T-helper 1 cell treated with Interleukin-12 subunit alpha and Interleukin-12 subunit beta and Interleukin-4 antibody, amounts not matched to agents 30 ng/mL and 1 ng/mL, for 36 hours (primary cell): Measurements from ENCODE around the gene LRRC4. TPM values are rescaled to one million over a fixed set of nuclear protein-coding genes. Genes with fewer than 3 reads are reported as not detected.

ENCODE experiments used
- intact Hi-C: fragments of 100-400 bp; cut with micrococcal nuclease; formaldehyde crosslinking; loops from one replicate; pipeline ENCODE4 v1.15.1; 2024
- total RNA-seq: library from RNA; stranded (reverse); gene quantifications from 2 replicates; pipeline ENCODE4 v1.2.3, GENCODE V29; 2022

Gene LRRC4
- total RNA-seq, 1 donor from 2014 or later: not detected

DNA sequence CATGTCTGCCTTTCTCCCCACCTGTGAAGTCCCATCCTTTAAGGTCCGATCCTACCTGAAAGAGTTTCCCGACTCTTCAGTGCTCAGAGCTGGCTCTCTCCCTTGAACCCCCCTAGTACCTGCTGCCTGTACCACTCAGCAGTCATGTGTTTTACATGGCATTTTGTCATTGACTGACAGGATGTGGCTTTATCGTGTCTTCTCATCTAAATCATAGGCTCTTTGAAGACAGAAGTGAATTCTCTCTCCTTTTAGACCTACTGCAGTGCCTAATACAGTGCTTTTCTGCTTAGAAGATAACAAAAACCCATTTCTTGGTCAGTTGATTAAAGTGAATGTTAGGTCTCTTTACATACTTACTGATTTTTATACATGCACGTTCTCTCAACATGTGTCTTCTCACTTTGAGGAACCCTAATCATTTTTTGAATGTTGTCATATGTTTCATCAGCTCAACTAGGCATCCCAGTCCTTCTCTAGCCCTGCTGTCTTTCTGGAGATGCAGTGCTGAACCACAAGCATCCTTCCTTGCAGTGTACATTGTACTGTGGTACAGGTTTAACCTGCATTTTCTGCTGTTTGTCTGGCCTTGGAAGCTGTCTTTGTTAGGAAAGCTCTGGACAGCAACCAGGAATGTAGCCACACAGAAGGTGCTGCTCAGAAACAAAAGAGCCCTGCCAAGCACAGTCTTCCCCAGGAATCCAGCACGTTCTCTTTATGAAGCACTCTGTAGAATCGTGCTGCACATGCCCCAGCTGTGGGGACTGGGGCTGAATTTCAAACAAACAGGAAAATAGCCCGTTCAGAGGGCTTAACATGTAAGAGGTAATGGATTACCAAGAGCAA is 28.1 kb upstream of the LRRC4 start:
- intact Hi-C loops: loop anchor here (10.0 kb wide), 1 partner anchor 155 kb away; no protein-coding TSS in a partner anchor

DNA sequence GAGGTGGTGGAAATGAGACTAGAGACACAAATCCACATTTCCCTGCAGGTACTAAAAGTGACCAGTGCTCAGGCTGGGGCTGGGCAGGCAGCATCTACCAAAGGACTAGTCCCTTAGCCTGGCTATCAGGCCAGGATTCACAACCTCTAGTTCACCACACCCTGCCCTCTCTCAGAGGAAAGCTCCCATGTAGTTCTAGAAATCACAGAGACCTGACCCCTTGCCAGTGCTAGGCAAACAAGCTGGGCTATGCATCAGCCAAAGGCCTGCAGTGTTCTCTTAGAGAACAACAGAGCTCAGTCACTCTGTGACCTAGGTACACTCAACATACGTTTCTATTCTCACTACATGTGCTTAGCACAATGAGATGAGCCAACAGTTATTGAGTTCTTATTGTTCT is 26.7 kb upstream of the LRRC4 start:
- intact Hi-C loops: loop anchor here (10.0 kb wide), 1 partner anchor 157 kb away; no protein-coding TSS in a partner anchor

- intact Hi-C loops: loop anchor here (10.0 kb wide), 1 partner anchor 158 kb away; no protein-coding TSS in a partner anchor
These were observed 25.7 kb upstream of the LRRC4 start for GRCh38 chr7:128056901-128057300.

GRCh38 chr7:128055637-128056036 is 24.4 kb upstream of the LRRC4 start:
- intact Hi-C loops: loop anchor here (10.0 kb wide), 1 partner anchor 159 kb away; no protein-coding TSS in a partner anchor

DNA sequence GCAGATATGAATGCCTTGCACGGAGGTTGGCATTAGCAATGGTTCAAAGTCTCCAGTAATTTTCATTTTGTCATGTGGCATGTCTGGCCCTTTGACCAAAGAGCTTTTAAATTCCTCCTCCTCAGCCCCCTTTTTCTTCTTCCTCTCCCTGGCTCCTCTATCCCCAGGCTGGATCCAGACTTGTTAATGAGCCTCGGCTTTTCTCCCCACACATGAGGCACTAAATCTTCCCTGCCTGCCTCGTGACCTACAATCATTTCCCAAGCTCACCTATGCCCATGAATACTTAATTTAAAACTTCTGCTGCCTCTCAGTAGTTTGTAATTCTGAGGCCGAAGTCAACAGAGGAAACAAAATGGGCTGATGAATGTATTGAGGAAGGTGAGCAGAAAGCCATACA is 23.3 kb upstream of the LRRC4 start:
- intact Hi-C loops: loop anchor here (10.0 kb wide), 1 partner anchor 160 kb away; no protein-coding TSS in a partner anchor

- intact Hi-C loops: loop anchor here (10.0 kb wide), 1 partner anchor 161 kb away; no protein-coding TSS in a partner anchor
These were observed 22.8 kb upstream of the LRRC4 start for GRCh38 chr7:128053991-128054390.

DNA sequence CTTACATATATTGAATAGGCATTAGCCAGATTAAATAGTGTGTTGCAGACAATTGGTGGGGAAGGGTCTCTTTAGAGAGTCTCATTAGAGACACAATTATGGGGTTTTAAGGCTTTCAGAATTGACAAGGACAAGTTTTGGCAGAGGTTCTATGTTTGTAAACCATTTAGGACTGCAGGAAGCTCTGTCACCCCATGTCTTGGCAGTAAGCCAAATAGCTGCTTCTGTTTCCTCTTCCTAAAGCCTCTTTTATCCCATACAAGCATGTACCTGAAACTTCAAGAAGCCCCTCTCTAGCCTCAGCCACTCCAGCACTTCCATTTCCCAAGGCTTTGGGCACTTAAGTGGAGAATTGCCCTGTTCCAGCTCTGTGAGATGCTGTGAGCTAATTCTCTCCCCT is 21.8 kb upstream of the LRRC4 start:
- intact Hi-C loops: loop anchor here (10.0 kb wide), 1 partner anchor 162 kb away; no protein-coding TSS in a partner anchor

DNA sequence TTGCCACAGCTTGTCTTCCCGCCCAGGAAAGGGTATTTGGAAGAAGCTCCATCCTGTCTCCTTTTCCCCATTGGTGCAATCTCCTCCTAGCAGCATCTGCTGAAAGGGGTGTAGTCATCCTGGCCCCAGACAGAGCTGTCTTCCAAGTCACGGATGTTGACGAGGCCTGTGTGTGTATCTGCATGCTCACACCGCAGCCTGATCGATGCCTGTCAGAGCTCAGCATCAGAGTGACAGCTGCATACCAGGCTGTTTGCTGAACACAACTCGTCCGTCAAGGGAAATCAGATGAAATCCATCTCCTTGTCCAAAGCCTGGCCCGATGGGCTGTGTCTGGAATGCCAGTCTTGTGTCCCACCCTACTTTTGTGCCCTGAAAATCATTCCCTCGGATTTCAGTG is 21.2 kb upstream of the LRRC4 start:
- intact Hi-C loops: loop anchor here (10.0 kb wide), 1 partner anchor 162 kb away; no protein-coding TSS in a partner anchor

DNA sequence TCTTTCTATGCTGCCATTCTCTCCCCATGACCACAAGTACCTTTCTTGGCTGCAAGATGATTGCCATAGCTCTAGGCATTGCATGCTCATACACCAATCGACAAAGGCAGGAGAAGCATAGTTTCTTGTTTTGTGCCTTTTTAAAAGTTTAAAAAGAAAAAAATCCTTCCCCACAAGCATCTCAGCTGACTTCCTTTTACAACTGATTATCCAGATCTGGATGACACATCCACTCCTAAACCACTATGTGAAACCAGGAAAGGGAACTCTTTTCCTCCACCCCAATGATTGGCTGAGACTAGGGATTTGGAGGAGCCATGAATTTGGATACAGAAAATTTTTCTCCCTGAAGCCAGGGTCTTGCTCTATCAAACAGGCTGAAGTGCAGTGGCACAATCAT is 14.5 kb upstream of the LRRC4 start:
- intact Hi-C loops: loop anchor here (2.0 kb wide), 1 partner anchor 13 kb away; no protein-coding TSS in a partner anchor

DNA sequence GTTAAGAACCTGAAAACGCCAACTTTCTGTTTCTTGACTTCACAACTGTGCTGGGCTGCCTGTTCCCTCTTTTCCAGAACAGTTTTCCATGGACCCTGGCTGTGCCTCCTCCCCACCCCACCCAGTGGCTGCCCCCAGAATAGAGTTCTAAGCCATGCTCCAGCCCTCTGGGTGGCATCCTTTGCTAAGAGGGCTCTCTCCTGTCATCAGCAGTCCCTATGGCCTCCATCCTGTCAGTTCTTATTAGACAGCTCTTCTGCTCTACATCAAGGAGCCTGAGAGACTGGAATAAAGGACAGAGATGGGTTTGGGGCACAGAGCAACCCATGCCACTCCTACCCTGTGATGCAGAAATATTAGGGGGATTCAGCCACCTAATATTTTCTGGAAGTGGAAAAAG is 13.9 kb upstream of the LRRC4 start:
- intact Hi-C loops: no loop called here

DNA sequence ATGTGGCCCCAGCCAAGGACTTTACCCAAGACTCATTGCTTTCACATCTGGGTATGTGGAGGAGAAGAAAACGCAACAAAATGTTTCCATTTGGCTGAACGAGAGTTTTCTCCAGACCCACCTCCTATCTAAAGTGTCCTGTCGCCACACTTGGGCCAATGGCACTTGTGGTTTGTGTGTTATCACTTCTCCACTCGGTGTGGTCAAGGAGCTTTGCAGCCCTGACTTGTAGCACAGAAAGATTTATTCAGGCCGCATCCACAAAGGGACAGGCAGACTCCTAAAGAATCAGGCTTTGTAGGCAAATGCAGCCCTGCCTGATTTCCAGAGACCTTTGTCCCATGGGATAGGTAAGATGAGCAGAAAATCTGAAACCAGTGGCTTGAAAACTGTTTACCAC is 12.8 kb upstream of the LRRC4 start:
- intact Hi-C loops: no loop called here

DNA sequence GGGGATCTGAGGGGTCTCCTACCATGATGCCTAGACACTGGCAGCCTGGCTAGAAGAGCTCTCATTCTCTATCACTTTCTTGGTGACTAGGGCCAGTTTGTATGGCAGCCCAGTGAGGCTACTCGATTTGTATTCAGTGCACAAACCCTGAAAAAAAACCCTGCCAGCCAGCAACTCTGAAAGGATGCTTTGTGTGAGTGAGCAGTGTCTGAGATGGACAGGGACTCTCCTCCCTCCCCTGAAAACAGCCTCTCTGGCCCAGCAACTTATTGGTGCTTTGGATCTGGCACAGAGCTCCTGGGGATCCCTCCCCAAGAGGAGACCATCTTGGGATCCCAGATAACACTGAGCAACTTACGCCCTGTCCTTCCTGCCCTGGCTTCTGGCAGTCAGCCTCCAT is 10.8 kb upstream of the LRRC4 start:
- intact Hi-C loops: no loop called here

- intact Hi-C loops: no loop called here
These were observed 10.0 kb upstream of the LRRC4 start for GRCh38 chr7:128041203-128041602.

DNA sequence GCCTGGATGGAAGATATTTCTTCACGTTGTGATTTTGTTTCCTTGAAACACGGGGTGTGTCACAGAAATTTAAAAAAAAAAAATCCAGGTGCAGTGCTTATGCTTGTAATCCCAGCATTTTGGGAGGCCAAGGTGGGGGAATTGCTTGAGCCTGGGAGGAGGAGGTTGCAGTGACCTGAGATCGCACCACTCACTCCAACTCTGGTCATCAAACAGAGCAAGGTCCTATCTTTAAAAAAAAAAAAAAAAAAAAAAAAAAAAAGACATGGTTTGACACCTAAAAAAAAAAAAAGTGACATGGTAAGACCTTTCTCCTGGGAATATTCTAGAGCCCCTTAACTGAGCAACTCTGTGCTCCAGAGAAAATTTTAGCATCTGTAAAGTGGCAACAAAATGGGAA is 9.0 kb upstream of the LRRC4 start:
- intact Hi-C loops: no loop called here

GRCh38 chr7:128039544-128039953 is 8.3 kb upstream of the LRRC4 start:
- intact Hi-C loops: no loop called here

DNA sequence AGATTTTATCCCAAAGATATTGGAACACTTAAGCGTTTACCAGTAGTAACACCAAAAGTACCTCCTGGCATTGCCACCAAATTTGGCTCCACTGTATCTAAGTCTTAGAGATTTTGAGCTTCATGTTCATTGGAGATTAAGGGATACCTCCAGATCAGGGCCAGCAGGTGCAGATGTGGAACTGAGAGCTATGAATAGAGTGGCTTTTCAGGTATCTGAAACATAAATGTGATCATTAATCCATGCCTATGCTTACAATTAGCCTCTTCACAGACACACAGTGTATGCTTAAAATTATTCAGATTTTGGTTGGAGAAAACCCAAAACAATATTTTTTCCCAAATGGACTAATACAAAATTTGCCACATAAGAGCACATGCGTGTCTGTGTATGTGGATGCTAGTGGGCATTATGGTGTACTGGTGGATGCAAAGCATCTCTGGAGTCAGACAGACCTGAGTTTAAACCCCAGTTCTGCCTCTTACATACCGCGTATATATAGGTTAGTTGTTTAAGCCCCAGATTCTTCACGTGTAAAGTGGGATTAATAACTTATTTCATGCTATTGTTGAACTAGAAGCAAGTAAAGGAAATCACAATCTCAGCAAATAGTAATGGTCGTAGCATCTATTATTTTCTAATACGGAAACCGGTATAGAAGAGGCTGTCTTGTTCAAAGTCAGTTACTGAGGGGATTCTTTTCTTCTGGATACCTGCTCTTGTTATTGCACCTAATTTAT is 6.8 kb upstream of the LRRC4 start:
- intact Hi-C loops: no loop called here

GRCh38 chr7:128037081-128037480 is 5.8 kb upstream of the LRRC4 start:
- intact Hi-C loops: no loop called here

GRCh38 chr7:128036226-128036940 is 5.1 kb upstream of the LRRC4 start:
- intact Hi-C loops: no loop called here

GRCh38 chr7:128035712-128036111 is 4.5 kb upstream of the LRRC4 start:
- intact Hi-C loops: loop anchor here (2.0 kb wide), 1 partner anchor 101 kb away; no protein-coding TSS in a partner anchor

GRCh38 chr7:128034825-128035224 is 3.6 kb upstream of the LRRC4 start:
- intact Hi-C loops: loop anchor here (2.0 kb wide), 1 partner anchor 102 kb away; no protein-coding TSS in a partner anchor

DNA sequence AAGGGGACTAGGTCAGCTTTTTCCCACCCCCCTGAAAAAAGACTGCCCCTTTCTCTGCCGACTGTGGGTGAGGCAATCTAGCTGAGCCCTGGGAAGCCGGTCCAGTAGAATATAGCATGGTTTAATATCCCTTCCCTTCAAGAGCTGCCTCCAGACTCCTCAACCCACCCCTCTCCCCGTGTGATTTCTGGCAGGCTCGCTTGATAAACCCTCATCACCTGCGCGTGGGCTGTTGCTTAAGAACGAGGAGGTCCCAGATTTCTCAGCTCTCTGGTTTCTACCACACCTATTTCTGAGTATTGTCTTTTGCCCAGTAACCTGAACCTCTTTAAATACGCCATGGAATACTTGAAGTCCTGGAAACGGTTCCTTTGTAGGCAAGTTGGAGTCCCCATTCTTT is 2.0 kb upstream of the LRRC4 start:
- intact Hi-C loops: loop anchor here (2.0 kb wide), 3 partner anchors 14 to 324 kb away; no protein-coding TSS in a partner anchor
